ENCODE measurements around the gene SLC17A1.

- no peak for TF ChIP-seq EZH2 (IDR thresholded peaks at IDR 0.05; ENCODE audit: low read length, missing control alignments)
- no peak for TF ChIP-seq CTCF (conservative IDR thresholded peaks at IDR 0.05 in 1 of 2, IDR thresholded peaks at IDR 0.05 in 1 of 2; ENCODE audit: low read depth in 1 of 2, low read length in 2 of 2)
These were observed 54.8 kb downstream of the SLC17A1 start for GRCh38 chr6:25777031-25777430.
